WTC11 (cell line): ENCODE measurements around the gene DHX34. TPM values are rescaled to one million over a fixed set of nuclear protein-coding genes. Genes with fewer than 3 reads are reported as not detected.

ENCODE experiments used
- ATAC-seq: fragments of 200-7000 bp; cut with Tn5 transposase; 2 replicates; pipeline ENCODE4 v1.10.0; 2021; ENCODE audit warnings: mild to moderate bottlenecking, moderate library complexity
- CTCF ChIA-PET: fragments of 300-600 bp; sonication (Branson Sonifier 250); formaldehyde crosslinking; loops from one replicate; lab custom pipeline; 2021; ENCODE audit warnings: antibody characterized with exemption; lab: Charles Lee
- POLR2A ChIA-PET: fragments of 350-600 bp; sonication (Branson Sonifier 250); formaldehyde crosslinking; loops from one replicate; lab custom pipeline; 2021; ENCODE audit warnings: antibody characterized with exemption; lab: Charles Lee
- DNase-seq: peaks from one replicate; pipeline ENCODE4 v3.0.0; 2021; ENCODE audit warnings: low spot score
- H3K27ac Mint-ChIP-seq: 2 replicates; pipeline ENCODE4 v1.8.0; 2021; ENCODE audit warnings: mixed read lengths
- H3K27me3 Mint-ChIP-seq: 2 replicates; pipeline ENCODE4 v1.8.0; 2021; ENCODE audit warnings: low read depth, mild to moderate bottlenecking, moderate library complexity, mixed read lengths
- H3K36me3 Mint-ChIP-seq: 2 replicates; pipeline ENCODE4 v1.8.0; 2021; ENCODE audit warnings: mixed read lengths
- H3K4me1 Mint-ChIP-seq: 2 replicates; pipeline ENCODE4 v1.8.0; 2022; ENCODE audit warnings: mixed read lengths
- H3K4me3 Mint-ChIP-seq: 2 replicates; pipeline ENCODE4 v1.8.0; 2021; ENCODE audit warnings: mild to moderate bottlenecking, moderate library complexity, mixed read lengths
- H3K9me3 Mint-ChIP-seq: 2 replicates; pipeline ENCODE4 v1.8.0; 2021; ENCODE audit warnings: mixed read lengths
- CDX4 ChIP-seq: fragments of 250-450 bp; sonication (Bioruptor Pico); IDR thresholded peaks from 2 replicates; pipeline ENCODE4 v1.9.0; 2021; ENCODE audit warnings: moderate library complexity, mild to moderate bottlenecking, inconsistent platforms, borderline replicate concordance
- CREM ChIP-seq: sonication (generic); formaldehyde crosslinking; IDR thresholded peaks from 2 replicates; pipeline ENCODE4 v1.8.1; 2022; ENCODE audit warnings: mild to moderate bottlenecking, missing genetic modification reagents, moderate library complexity
- E2F1 ChIP-seq: sonication (generic); formaldehyde crosslinking; IDR thresholded peaks from 2 replicates; pipeline ENCODE4 v1.8.0; 2022; ENCODE audit warnings: mild to moderate bottlenecking, missing genetic modification reagents
- E2F4 ChIP-seq: sonication (generic); formaldehyde crosslinking; IDR thresholded peaks from 2 replicates; pipeline ENCODE4 v1.8.1; 2022; ENCODE audit warnings: low read depth, mild to moderate bottlenecking, moderate library complexity, missing genetic modification reagents, borderline replicate concordance
- E2F5 ChIP-seq: sonication (generic); formaldehyde crosslinking; IDR thresholded peaks from 2 replicates; pipeline ENCODE4 v1.8.1; 2022; ENCODE audit warnings: mild to moderate bottlenecking, moderate library complexity, missing genetic modification reagents
- FOXK1 ChIP-seq: sonication (generic); formaldehyde crosslinking; IDR thresholded peaks from 2 replicates; pipeline ENCODE4 v1.8.0; 2022; ENCODE audit warnings: mild to moderate bottlenecking, moderate library complexity, missing genetic modification reagents
- FOXP1 ChIP-seq: sonication (generic); formaldehyde crosslinking; IDR thresholded peaks from 2 replicates; pipeline ENCODE4 v1.8.0; 2022; ENCODE audit warnings: missing genetic modification reagents, mild to moderate bottlenecking, moderate library complexity, borderline replicate concordance
- MLX ChIP-seq: sonication (generic); formaldehyde crosslinking; IDR thresholded peaks from 2 replicates; pipeline ENCODE4 v1.8.1; 2023; ENCODE audit warnings: mild to moderate bottlenecking, missing genetic modification reagents, moderate library complexity
- PRDM15 ChIP-seq: sonication (generic); formaldehyde crosslinking; IDR thresholded peaks from 2 replicates; pipeline ENCODE4 v1.8.0; 2022; ENCODE audit warnings: missing genetic modification reagents
- SOX15 ChIP-seq: fragments of 250-450 bp; sonication (Bioruptor Pico); IDR thresholded peaks from 2 replicates; pipeline ENCODE4 v1.9.0; 2021; ENCODE audit warnings: mild to moderate bottlenecking
- SP1 ChIP-seq: sonication (generic); formaldehyde crosslinking; conservative IDR thresholded peaks from 2 replicates; pipeline ENCODE4 v1.8.1; 2022; ENCODE audit warnings: missing genetic modification reagents
- TEAD4 ChIP-seq: sonication (generic); formaldehyde crosslinking; IDR thresholded peaks from 2 replicates; pipeline ENCODE4 v1.8.0; 2022; ENCODE audit warnings: mild to moderate bottlenecking, missing genetic modification reagents
- TP53 ChIP-seq: sonication (generic); formaldehyde crosslinking; IDR thresholded peaks from 2 replicates; pipeline ENCODE4 v1.8.1; 2023; ENCODE audit warnings: mild to moderate bottlenecking, missing genetic modification reagents
- USF1 ChIP-seq: sonication (generic); formaldehyde crosslinking; IDR thresholded peaks from 2 replicates; pipeline ENCODE4 v1.8.0; 2022; ENCODE audit warnings: mild to moderate bottlenecking, missing genetic modification reagents
- ZMAT4 ChIP-seq: fragments of 250-450 bp; sonication (Bioruptor Pico); IDR thresholded peaks from 2 replicates; pipeline ENCODE4 v1.9.0; 2021; ENCODE audit warnings: mild to moderate bottlenecking
- ZNF121 ChIP-seq: sonication (generic); formaldehyde crosslinking; IDR thresholded peaks from 2 replicates; pipeline ENCODE4 v1.8.0; 2023; ENCODE audit warnings: missing genetic modification reagents
- ZNF317 ChIP-seq: sonication (generic); formaldehyde crosslinking; IDR thresholded peaks from 2 replicates; pipeline ENCODE4 v1.8.1; 2023; ENCODE audit warnings: low read depth, mild to moderate bottlenecking, moderate library complexity, missing genetic modification reagents, borderline replicate concordance
- ZNF396 ChIP-seq: fragments of 250-450 bp; sonication (Bioruptor Pico); IDR thresholded peaks from 2 replicates; pipeline ENCODE4 v1.8.0; 2021; ENCODE audit warnings: mild to moderate bottlenecking, moderate library complexity, borderline replicate concordance
- ZNF423 ChIP-seq: fragments of 250-450 bp; sonication (Bioruptor Pico); IDR thresholded peaks from 2 replicates; pipeline ENCODE4 v2.1.2; 2022; ENCODE audit warnings: mild to moderate bottlenecking, moderate library complexity
- ZNF425 ChIP-seq: fragments of 250-450 bp; sonication (Bioruptor Pico); conservative IDR thresholded peaks from 2 replicates; pipeline ENCODE4 v1.9.0; 2021; ENCODE audit warnings: mild to moderate bottlenecking
- total RNA-seq: library from RNA; stranded (reverse); gene quantifications from 3 replicates; pipeline ENCODE4 v1.2.3, GENCODE V29; 2021

DHX34 gene
- total RNA-seq, 1 experiment from 2014 or later: 35.6 TPM

- no peak overlapping the region for H3K27ac Mint-ChIP-seq
- CTCF ChIA-PET: interaction anchor here (0.6 to 3.3 kb wide), 3 partner anchors 24 to 67 kb away, joined by 3 to 20 read pairs (median 3); partner anchors contain the start of gene DHX34
- H3K4me3 Mint-ChIP-seq: no peak overlapping the region
- H3K36me3 Mint-ChIP-seq: no peaks in the 10 kb centered on the region
- no peak for TF ChIP-seq FOXK1 (CRISPR knock-in tag)
- no peak for TF ChIP-seq PRDM15 (CRISPR knock-in tag)
- no peak for TF ChIP-seq ZNF121
- no peak for TF ChIP-seq ZNF425
- no peak for TF ChIP-seq SP1
- TF ChIP-seq E2F4 (CRISPR knock-in tag): no peak
- no peak for TF ChIP-seq E2F1
- no peak for TF ChIP-seq CDX4 (CRISPR knock-in tag)
- no peak for TF ChIP-seq ZNF423 (CRISPR knock-in tag)
- no peak for TF ChIP-seq MLX
- no peak for TF ChIP-seq ZMAT4 (CRISPR knock-in tag)
- TF ChIP-seq TP53 (CRISPR knock-in tag): no peak
- no peak for TF ChIP-seq USF1 (CRISPR knock-in tag)
- no peak for TF ChIP-seq FOXP1 (CRISPR knock-in tag)
- no peak for TF ChIP-seq SOX15
- no peak for TF ChIP-seq TEAD4 (CRISPR knock-in tag)
- no peak for TF ChIP-seq CREM (CRISPR knock-in tag)
- no peak for TF ChIP-seq E2F5 (CRISPR knock-in tag)
- no peak for TF ChIP-seq ZNF317 (CRISPR knock-in tag)
- TF ChIP-seq ZNF396 (CRISPR knock-in tag): no peak
- POLR2A ChIA-PET: interaction anchor here (0.5 kb wide), 1 partner anchor 236 kb away, joined by 3 read pairs; no protein-coding TSS in a partner anchor
- H3K4me1 Mint-ChIP-seq: no peaks in the 10 kb centered on the region
- H3K9me3 Mint-ChIP-seq: peaks cover 6% of the 10 kb centered on the region
- no peaks in the 10 kb centered on the region for H3K27me3 Mint-ChIP-seq
- DNase-seq: no peak
- ATAC-seq: no peak
These were observed 24.6 kb upstream of the DHX34 start for GRCh38 chr19:47324502-47324901.
